Measurements from ENCODE around the gene RPAP3.

Gene RPAP3, protein sequence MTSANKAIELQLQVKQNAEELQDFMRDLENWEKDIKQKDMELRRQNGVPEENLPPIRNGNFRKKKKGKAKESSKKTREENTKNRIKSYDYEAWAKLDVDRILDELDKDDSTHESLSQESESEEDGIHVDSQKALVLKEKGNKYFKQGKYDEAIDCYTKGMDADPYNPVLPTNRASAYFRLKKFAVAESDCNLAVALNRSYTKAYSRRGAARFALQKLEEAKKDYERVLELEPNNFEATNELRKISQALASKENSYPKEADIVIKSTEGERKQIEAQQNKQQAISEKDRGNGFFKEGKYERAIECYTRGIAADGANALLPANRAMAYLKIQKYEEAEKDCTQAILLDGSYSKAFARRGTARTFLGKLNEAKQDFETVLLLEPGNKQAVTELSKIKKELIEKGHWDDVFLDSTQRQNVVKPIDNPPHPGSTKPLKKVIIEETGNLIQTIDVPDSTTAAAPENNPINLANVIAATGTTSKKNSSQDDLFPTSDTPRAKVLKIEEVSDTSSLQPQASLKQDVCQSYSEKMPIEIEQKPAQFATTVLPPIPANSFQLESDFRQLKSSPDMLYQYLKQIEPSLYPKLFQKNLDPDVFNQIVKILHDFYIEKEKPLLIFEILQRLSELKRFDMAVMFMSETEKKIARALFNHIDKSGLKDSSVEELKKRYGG

GRCh38 chr12:47705566-47706425, at the start of gene RPAP3:
Gene RPAP3, minus strand, starts transcription at chr12:47706030. Its CDS starts 3,190 bp downstream, at chr12:47702840.
- peak; percentile 80 to 91 for DNase-seq

DNA sequence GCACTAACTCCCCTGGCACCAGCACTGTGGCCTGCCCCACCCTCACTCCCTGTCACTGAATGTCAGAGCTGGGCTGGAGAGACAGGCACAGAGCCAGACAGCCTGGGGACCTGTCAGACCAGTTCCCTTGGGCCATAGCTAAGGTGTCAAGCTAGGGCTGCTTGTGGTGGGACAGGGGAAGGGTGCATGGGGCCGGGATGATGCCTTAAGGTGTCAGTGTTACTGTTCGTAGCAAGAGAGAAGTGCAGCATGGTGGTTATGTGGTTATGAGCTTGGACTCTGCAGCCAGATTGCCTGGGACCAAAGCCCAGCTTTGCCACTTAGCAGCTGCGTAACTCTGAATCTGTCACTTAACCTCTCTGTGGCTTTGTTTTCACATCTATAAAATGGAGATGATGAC, 49.1 kb upstream of the RPAP3 start:
- no peak for DNase-seq

DNA sequence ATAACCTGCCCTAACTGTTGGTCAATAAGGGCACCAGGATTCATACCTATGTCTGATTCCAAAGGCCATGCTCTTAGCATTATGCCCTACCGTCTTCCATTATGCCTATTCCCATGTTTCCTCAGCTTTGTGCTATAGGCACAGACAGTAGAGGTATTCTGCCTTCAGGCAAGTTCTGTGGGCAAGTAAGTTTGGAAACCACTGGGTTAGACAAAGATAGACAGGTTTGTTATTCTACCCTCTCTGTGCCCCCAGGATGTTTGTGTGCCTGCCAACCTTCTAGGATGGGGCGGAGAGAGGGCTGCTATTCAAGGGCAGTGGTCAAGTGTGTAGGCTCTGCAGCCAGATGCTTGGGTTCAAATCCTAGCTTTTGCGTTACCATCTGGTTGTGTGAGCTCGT, 48.3 kb upstream of the RPAP3 start:
- DNase-seq = no peak

GRCh38 chr12:47753021-47754001, 47.5 kb upstream of the RPAP3 start:
- peak in 1 of 2 donors; percentile 27 for DNase-seq

DNA sequence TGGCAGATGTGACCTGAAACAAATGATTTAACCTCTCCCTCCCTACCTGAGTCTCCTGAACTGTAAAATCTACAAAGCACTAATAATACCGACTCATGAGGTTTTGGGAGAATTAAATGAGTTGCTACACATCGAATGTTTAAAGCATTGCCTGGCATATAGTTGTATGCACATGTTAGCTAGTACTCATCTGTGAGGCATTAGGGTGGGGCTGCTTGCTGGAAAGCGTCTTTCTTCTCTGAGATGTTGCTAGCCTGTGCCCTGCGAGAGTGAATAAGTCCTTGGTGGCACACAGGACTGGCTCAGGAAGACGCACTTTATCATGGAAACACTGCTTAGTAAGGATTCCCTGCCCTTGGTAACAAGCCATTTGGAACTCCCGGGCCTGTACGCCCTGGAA, 46.7 kb upstream of the RPAP3 start:
- no peak for DNase-seq

DNA sequence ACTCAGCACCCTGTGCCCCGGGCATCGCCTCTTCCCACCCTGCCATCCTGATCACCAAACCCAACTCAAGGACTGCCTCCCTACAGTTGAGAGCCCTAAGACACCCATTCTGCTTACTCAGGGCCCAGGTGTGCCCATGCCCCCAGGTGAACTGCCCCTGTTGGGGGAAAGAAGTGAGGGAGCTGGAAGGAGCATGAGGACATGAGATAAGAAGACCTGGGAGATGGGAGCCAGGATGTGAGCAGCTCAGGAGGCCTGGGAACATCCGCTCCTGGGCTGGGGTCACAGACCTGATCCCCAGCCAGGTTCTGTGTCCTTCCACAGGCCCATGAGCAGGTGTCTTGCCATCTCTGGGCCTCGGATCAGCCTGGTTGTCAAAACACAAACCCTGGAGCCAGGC, 46.3 kb upstream of the RPAP3 start:
- no peak for DNase-seq

GRCh38 chr12:47751561-47751960, 45.7 kb upstream of the RPAP3 start:
- no peak for DNase-seq

DNA sequence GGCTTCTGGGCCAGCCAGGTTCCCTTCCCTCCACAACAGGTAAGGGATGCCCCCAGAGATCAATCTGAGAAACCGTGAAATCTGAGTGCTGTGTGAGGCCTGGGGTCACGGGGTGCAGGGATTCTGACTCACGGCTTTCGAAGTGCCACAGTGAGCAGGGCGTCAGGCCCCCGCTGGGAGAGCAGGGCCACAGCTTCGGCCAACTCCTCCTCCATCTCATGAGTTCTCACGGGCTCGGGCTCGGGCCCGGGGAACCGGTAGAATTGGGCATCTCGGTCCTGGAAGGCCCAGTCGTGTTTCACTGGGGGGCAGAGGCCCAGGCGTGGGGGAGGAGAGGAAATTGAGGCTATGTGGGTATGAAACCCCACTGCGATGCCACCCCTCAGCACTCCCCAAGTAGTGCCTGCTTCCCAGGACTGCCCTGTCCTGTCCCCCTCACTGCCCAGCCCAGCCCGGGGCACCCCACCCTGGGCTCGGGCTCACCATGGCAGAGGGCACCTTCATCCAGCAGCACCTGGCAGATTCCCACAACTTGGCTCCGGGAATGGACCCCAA, 45.2 kb upstream of the RPAP3 start:
- no peak for DNase-seq

- DNase-seq = no peak
These were observed 44.5 kb upstream of the RPAP3 start for GRCh38 chr12:47750229-47750798.

GRCh38 chr12:47748899-47749298, 43.1 kb upstream of the RPAP3 start:
- no peak for DNase-seq

DNA sequence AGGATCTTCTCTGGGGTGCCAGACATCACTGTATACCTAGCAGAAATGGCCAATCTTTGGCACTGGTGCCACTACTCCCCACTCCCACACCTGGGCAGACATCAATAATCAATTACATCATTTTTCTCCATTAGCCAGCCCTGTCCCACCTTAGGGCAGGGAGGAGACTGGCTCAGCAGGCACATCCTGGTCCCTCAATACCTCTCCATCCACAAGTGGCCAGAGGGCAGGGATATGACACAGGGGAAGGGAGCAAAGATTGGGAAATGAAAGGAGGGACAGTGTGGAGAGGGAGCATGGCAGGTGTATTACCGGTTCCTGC, 42.6 kb upstream of the RPAP3 start:
- DNase-seq = no peak

DNA sequence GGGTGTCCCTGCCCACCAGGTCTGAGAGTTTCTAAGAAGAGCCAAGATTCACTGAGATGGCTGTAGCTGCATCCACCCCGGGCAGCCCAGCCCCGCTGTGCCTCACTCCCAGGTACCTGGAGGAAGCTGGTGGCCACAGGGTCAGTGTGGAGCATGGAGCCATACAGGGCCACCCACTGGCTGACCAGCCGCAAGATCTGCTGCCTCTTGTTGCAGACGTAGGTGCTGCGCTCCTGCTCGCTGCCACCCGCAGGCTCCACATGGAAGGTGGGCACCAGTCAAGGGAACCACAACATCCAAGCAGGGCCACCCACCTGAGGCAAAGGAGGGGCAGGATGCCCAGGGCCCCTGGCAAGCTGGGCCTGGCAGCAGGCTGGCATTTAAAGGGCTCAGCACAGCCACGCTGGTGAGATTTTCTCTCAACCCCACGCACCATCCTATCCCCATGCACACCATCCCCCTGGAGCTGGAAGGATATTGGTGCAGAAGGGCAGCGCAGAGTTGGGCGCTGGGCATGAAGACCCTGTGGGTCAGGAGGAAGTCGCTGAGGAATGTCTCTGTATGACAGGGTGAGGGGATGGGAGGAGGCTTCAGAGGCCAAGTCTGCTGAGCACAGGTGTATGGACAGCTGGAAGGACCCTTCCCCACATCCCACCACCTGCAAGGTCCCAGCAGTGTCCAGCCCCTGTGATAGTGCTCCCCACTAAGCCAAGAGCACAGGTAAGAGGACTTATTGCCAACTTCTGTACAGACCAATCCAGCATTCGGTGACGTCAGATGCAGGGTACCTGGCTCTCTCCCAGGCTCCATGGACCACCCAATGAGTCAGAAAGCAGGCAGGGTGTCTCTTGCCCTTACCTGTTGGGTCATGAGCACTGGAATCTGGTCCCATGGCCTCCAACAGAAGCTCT, 42.0 kb upstream of the RPAP3 start:
- no peak for DNase-seq

DNA sequence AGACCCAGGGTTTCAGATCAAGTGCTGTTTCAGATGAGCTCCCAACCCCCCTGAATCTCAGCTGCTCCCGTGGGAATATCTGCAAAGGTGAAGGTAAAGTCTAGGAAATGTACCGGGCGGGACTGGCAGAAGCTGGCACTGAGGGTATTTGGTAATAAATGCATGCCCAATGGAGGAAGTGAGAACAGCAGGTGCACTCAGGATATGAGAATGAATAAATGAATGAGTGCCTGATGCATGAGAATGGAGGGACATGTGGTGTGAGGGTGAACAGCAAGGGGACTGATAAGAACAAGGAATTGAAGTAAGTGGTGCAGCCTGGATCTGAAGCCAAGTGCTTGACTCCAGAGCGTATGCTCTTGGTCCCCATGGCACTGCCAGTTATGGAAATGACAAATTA, 41.3 kb upstream of the RPAP3 start:
- no peak for DNase-seq

- no peak for DNase-seq
These were observed 40.7 kb upstream of the RPAP3 start for GRCh38 chr12:47746523-47746922.

DNA sequence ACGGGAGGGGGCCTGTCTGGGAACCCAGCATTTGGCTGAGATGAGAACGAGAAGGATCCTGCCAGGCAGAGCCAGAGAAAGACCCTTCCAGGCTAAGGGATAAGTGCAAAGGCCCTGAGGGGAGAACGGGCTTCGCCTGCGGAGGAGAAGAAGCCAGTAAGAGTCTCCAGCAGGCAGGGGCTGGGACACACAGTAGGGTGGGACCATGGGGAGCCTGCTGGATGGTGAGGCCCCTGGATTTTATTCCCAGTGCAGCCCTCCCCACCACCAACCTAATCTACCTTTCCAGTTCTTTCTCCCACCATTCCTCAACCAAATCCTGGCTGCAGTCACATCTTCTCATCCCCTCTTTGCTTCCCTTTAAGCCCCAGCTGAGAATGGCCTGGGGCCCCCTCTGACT, 40.2 kb upstream of the RPAP3 start:
- no peak for DNase-seq

GRCh38 chr12:47745485-47746041, 39.7 kb upstream of the RPAP3 start:
- DNase-seq = no peak

DNA sequence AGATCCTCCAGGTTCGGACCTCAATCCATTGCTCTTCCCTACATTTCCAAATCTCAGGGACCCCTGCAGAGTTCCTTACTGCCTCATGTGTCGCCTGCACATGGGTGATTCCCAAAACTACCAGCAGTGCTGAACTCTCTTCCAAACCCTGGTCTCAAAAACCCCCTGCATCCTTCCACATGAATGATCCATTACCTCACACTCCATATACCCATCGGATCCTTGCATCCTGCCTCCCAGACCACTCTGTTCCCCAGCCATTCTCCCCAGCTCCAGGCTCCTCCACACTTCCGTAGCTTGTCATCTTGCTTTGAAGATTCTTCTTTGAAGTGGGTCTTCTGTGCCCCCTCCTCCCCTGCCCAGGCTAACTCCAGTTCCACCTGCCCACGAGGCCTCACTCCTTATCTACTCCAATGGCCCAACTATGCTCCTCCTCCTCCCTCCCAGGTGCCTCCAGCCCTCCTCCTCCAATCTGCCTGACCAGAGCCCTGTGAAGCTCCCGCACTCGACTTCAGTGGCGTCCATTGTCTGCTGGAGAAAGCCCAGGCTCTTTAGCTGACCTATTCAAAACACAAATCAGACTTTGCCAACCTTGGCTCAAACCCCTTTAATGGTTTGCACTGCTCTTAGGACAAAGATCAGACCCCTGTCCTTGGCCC, 39.1 kb upstream of the RPAP3 start:
- no peak for DNase-seq

DNA sequence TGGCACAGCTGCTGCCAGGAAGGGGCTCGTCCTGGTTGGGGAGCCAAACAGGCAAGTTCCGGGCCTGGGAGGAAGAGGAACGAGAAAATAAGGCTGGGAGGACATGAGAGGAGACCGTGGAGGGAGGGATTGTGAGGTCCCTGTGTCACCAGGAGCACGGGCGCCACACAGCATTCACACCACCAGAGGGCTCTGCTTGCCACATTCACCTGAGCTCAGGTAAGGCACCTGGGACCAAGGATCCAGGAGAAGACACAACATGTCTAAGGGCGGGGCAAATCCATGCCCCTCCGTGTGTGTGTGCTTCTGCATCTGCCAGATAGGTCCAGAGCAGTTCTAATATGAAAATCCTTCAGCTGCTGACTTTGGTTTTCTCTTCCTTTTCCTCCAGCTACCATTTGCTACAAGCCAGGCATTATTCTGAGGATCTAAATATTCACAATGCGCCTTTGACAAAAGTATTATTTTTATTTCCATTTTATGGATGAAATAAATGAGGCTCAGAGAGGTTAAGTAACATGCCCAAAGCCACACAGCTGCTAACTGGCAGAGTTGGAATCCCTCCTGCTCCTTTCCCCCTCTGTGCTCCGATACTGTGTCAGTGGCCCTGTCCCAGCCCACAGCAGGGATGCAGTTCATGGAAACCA, 38.3 kb upstream of the RPAP3 start:
- no peak for DNase-seq

DNA sequence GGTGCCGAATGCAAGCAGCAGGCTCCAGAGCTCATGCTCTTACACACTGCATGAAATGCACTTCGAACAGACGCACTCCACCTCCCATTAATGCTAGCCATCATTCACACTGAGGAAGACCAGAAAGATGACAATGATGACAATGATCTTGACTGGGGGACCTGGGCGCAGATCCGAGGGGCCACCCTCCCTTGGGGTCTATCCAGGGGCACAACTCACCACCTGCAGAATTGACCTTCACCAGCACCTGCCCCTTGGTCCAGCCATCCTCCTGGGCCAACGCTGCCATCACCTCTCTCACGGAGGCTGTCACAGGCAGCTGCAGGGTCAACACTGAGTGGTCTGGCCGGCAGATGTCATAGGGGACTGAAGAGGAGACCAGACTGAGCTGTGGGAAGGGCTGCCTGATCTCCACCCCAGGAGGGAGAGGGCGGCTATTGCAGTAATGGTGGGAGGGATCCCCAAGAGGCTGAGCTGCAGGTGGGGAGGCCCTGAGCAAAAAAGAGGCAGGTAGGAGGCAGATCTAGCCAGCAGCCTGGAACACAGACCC, 37.6 kb upstream of the RPAP3 start:
- no peak for DNase-seq

All from hippocampal formation (tissue), 2 donors.